Esophagus squamous epithelium (tissue), 4 donors: ENCODE data around the gene PSORS1C1.

Source experiments
- CTCF ChIP-seq, 6 experiments: fragments of 450-650 bp in 4 of 6; fragments of 200-600 bp in 2 of 6; sonication (generic) in 2 of 6; IDR thresholded peaks; one replicate each; pipeline ENCODE4 v1.5.1; 2016 to 2019; ENCODE audit warnings: antibody characterized with exemption in 6 of 6, mild to moderate bottlenecking in 4 of 6, moderate library complexity in 4 of 6
- POLR2A ChIP-seq, 4 donors: fragments of 450-650 bp; IDR thresholded peaks; one replicate each; pipeline ENCODE4 v1.6.1; 2017; ENCODE audit warnings: antibody characterized with exemption in 4 of 4, mild to moderate bottlenecking in 4 of 4, moderate library complexity in 3 of 4

GRCh38 chr6:31094389-31094881 is 20.2 kb upstream of the PSORS1C1 start:
- TF ChIP-seq CTCF (IDR thresholded peaks at IDR 0.05) (no peak), POLR2A (IDR thresholded peaks at IDR 0.05) (no peak)
